Measurements from ENCODE around the gene ADAM30.

GRCh38 chr1:119918301-119918700 is 22.0 kb upstream of the ADAM30 start:
- TF ChIP-seq, protein P1, sequence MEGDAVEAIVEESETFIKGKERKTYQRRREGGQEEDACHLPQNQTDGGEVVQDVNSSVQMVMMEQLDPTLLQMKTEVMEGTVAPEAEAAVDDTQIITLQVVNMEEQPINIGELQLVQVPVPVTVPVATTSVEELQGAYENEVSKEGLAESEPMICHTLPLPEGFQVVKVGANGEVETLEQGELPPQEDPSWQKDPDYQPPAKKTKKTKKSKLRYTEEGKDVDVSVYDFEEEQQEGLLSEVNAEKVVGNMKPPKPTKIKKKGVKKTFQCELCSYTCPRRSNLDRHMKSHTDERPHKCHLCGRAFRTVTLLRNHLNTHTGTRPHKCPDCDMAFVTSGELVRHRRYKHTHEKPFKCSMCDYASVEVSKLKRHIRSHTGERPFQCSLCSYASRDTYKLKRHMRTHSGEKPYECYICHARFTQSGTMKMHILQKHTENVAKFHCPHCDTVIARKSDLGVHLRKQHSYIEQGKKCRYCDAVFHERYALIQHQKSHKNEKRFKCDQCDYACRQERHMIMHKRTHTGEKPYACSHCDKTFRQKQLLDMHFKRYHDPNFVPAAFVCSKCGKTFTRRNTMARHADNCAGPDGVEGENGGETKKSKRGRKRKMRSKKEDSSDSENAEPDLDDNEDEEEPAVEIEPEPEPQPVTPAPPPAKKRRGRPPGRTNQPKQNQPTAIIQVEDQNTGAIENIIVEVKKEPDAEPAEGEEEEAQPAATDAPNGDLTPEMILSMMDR (IDR thresholded peaks at IDR 0.05) = no peak
- TF ChIP-seq EZH2 (IDR thresholded peaks at IDR 0.05) (no peak), EZH2phosphoT487 (IDR thresholded peaks at IDR 0.05) (no peak)

Data from neural progenitor cell (in vitro differentiated cells).